Activated B cell treated with CpG ODN at 0.5 μM for 24 hours (primary cell): Measurements from ENCODE around the gene BICC1. TPM values are rescaled to one million over a fixed set of nuclear protein-coding genes. Genes with fewer than 3 reads are reported as not detected.

Experiments
- ATAC-seq: fragments of 200-7000 bp; cut with Tn5 transposase; one replicate; pipeline ENCODE4 v1.10.0; 2021; ENCODE audit warnings: low read depth, mild to moderate bottlenecking, moderate library complexity
- CTCF ChIA-PET: fragments of 350-600 bp; sonication (Branson Sonifier 250); formaldehyde crosslinking; loops from one replicate; lab custom pipeline; 2021; ENCODE audit warnings: antibody characterized with exemption; lab: Charles Lee
- POLR2A ChIA-PET: fragments of 350-600 bp; sonication (Branson Sonifier 250); formaldehyde crosslinking; loops from one replicate; lab custom pipeline; 2021; ENCODE audit warnings: antibody characterized with exemption; lab: Charles Lee
- DNase-seq: peaks from one replicate; pipeline ENCODE4 v3.0.0; 2022
- H3K27ac Mint-ChIP-seq: one replicate; pipeline ENCODE4 v1.8.0; 2020; ENCODE audit warnings: mixed read lengths
- H3K27me3 Mint-ChIP-seq: one replicate; pipeline ENCODE4 v1.8.0; 2021; ENCODE audit warnings: mixed read lengths
- H3K36me3 Mint-ChIP-seq: one replicate; pipeline ENCODE4 v1.8.0; 2021; ENCODE audit warnings: low read depth, mixed read lengths
- H3K4me1 Mint-ChIP-seq: one replicate; pipeline ENCODE4 v1.8.0; 2021; ENCODE audit warnings: mixed read lengths
- H3K4me3 Mint-ChIP-seq: one replicate; pipeline ENCODE4 v1.8.0; 2020; ENCODE audit warnings: mild to moderate bottlenecking, mixed read lengths
- H3K9me3 Mint-ChIP-seq: one replicate; pipeline ENCODE4 v1.8.0; 2020; ENCODE audit warnings: mixed read lengths
- CTCF ChIP-seq: fragments of 200-600 bp; IDR thresholded peaks from one replicate; pipeline ENCODE4 v1.8.0; 2022; ENCODE audit warnings: antibody characterized with exemption, mild to moderate bottlenecking
- intact Hi-C: fragments of 100-400 bp; cut with micrococcal nuclease; formaldehyde crosslinking; loops from one replicate; pipeline ENCODE4 v1.15.1; 2024
- total RNA-seq: library from RNA; stranded (reverse); gene quantifications from 2 replicates; pipeline ENCODE4 v1.2.3, GENCODE V29; 2022

Gene BICC1
- total RNA-seq, 1 donor from 2014 or later = not detected

GRCh38 chr10:58648131-58648530, 135.5 kb downstream of the BICC1 start:
- ChIA-PET CTCF (no interaction called here), POLR2A (no interaction called here)
- ATAC-seq (no peak), DNase-seq (no peak)
- H3K4me3 Mint-ChIP-seq = no peak overlapping the region
- intact Hi-C loops = no loop called here
- H3K27me3 Mint-ChIP-seq = no peaks in the 10 kb centered on the region
- H3K4me1 Mint-ChIP-seq = no peaks in the 10 kb centered on the region
- no peaks in the 10 kb centered on the region for H3K36me3 Mint-ChIP-seq
- H3K27ac Mint-ChIP-seq = no peak overlapping the region
- no peaks in the 10 kb centered on the region for H3K9me3 Mint-ChIP-seq
- TF ChIP-seq CTCF = no peak

- TF ChIP-seq CTCF = no peak
- Mint-ChIP-seq H3K36me3 (no peaks in the 10 kb centered on the region), H3K27ac (no peak overlapping the region), H3K4me1 (no peaks in the 10 kb centered on the region), H3K4me3 (no peak overlapping the region), H3K9me3 (no peaks in the 10 kb centered on the region), H3K27me3 (no peaks in the 10 kb centered on the region)
- ChIA-PET POLR2A (no interaction called here), CTCF (no interaction called here)
- no peak for ATAC-seq
- DNase-seq = no peak
- intact Hi-C loops = no loop called here
These were observed 138.4 kb downstream of the BICC1 start for GRCh38 chr10:58651040-58651439.

GRCh38 chr10:58651742-58652141, 139.1 kb downstream of the BICC1 start:
- ATAC-seq (no peak), DNase-seq (no peak)
- no peaks in the 10 kb centered on the region for H3K36me3 Mint-ChIP-seq
- CTCF ChIA-PET = no interaction called here
- H3K27me3 Mint-ChIP-seq = no peaks in the 10 kb centered on the region
- intact Hi-C loops = no loop called here
- no peaks in the 10 kb centered on the region for H3K4me1 Mint-ChIP-seq
- no peak overlapping the region for H3K27ac Mint-ChIP-seq
- POLR2A ChIA-PET = no interaction called here
- TF ChIP-seq CTCF = no peak
- H3K4me3 Mint-ChIP-seq = no peak overlapping the region
- no peaks in the 10 kb centered on the region for H3K9me3 Mint-ChIP-seq

- POLR2A ChIA-PET = no interaction called here
- H3K4me1 Mint-ChIP-seq = no peaks in the 10 kb centered on the region
- DNase-seq (no peak), ATAC-seq (no peak)
- CTCF ChIA-PET = no interaction called here
- H3K9me3 Mint-ChIP-seq = no peaks in the 10 kb centered on the region
- H3K27ac Mint-ChIP-seq = no peak overlapping the region
- no peaks in the 10 kb centered on the region for H3K27me3 Mint-ChIP-seq
- H3K4me3 Mint-ChIP-seq = no peak overlapping the region
- no peaks in the 10 kb centered on the region for H3K36me3 Mint-ChIP-seq
- no peak for TF ChIP-seq CTCF
- intact Hi-C loops = no loop called here
These were observed 140.5 kb downstream of the BICC1 start for GRCh38 chr10:58653139-58653538.

- Mint-ChIP-seq H3K27ac (no peak overlapping the region), H3K4me3 (no peak overlapping the region), H3K9me3 (peaks cover 13% of the 10 kb centered on the region), H3K36me3 (no peaks in the 10 kb centered on the region), H3K27me3 (no peaks in the 10 kb centered on the region), H3K4me1 (no peaks in the 10 kb centered on the region)
- ChIA-PET CTCF (no interaction called here), POLR2A (no interaction called here)
- DNase-seq = no peak
- TF ChIP-seq CTCF = no peak
- intact Hi-C loops = no loop called here
- ATAC-seq = no peak
These were observed 148.0 kb downstream of the BICC1 start for GRCh38 chr10:58660575-58661255.
